ENCODE results near the gene CASP4. TPM values are rescaled to one million over a fixed set of nuclear protein-coding genes. Genes with fewer than 3 reads are reported as not detected.

Gene CASP4
- total RNA-seq, 1 experiment from 2014 or later, result 90.2 TPM

Other genes starting within 250 kb of the CASP4 start
- not detected in 2 replicates for gene CASP12, start 70.1 kb downstream of the CASP4 start, total RNA-seq (2014; rRNA removed; shearing (Covaris generic))
- gene CASP5, start 54.6 kb upstream of the CASP4 start, total RNA-seq (2014; rRNA removed; shearing (Covaris generic)), result not detected in 2 replicates
- 14.8 and 16.6 TPM in 2 replicates for gene CASP1, start 66.6 kb upstream of the CASP4 start, total RNA-seq (2014; rRNA removed; shearing (Covaris generic))
- 22.5 and 28.8 TPM in 2 replicates for gene CARD16, start 76.8 kb upstream of the CASP4 start, total RNA-seq (2014; rRNA removed; shearing (Covaris generic))
- not detected in 2 replicates for gene CARD18, start 171.2 kb upstream of the CASP4 start, total RNA-seq (2014; rRNA removed; shearing (Covaris generic))

All from RPMI7951 (cell line).